ENCODE results near the gene CD86. TPM values are rescaled to one million over a fixed set of nuclear protein-coding genes. Genes with fewer than 3 reads are reported as not detected.

CD86 gene
- polyA plus RNA-seq, 1 donor: 5.2 TPM

GRCh38 chr3:122092460-122093165, 37.5 kb downstream of the CD86 start:
- DNase-seq: no peak

- no peak for DNase-seq
These were observed 39.0 kb downstream of the CD86 start for GRCh38 chr3:122094125-122094524.

GRCh38 chr3:122094693-122095092, 39.5 kb downstream of the CD86 start:
- DNase-seq: no peak

- DNase-seq: no peak
These were observed 42.0 kb downstream of the CD86 start for GRCh38 chr3:122097141-122097540.

GRCh38 chr3:122098611-122099010, 43.4 kb downstream of the CD86 start:
- no peak for DNase-seq

GRCh38 chr3:122099255-122099654, 44.1 kb downstream of the CD86 start:
- DNase-seq: no peak

GRCh38 chr3:122100083-122100482, 44.9 kb downstream of the CD86 start:
- DNase-seq: no peak

- DNase-seq: no peak
These were observed 45.7 kb downstream of the CD86 start for GRCh38 chr3:122100591-122101463.

GRCh38 chr3:122101646-122102045, 46.5 kb downstream of the CD86 start:
- DNase-seq: no peak

GRCh38 chr3:122102191-122102935, 47.2 kb downstream of the CD86 start:
- no peak for DNase-seq

GRCh38 chr3:122103821-122104514, 48.8 kb downstream of the CD86 start:
- no peak for DNase-seq

GRCh38 chr3:122104515-122105194, 49.5 kb downstream of the CD86 start:
- DNase-seq: no peak

- DNase-seq: no peak
These were observed 50.5 kb downstream of the CD86 start for GRCh38 chr3:122105626-122106025.

- DNase-seq: no peak
These were observed 52.0 kb downstream of the CD86 start for GRCh38 chr3:122107171-122107570.

- DNase-seq: no peak
These were observed 56.8 kb downstream of the CD86 start for GRCh38 chr3:122111974-122112373.

- no peak for DNase-seq
These were observed 57.6 kb downstream of the CD86 start for GRCh38 chr3:122112754-122113153.

GRCh38 chr3:122123850-122124249, 68.7 kb downstream of the CD86 start:
- DNase-seq: no peak

GRCh38 chr3:122132949-122133540, 77.9 kb downstream of the CD86 start:
- no peak for DNase-seq

- no peak for DNase-seq
These were observed 91.3 kb downstream of the CD86 start for GRCh38 chr3:122146466-122146865.

- DNase-seq: no peak
These were observed 93.9 kb downstream of the CD86 start for GRCh38 chr3:122148941-122149627.

GRCh38 chr3:122151480-122151879, 96.3 kb downstream of the CD86 start:
- DNase-seq: no peak

Data from hindlimb muscle (tissue), 1 donor.